GM18868 (cell line): ENCODE measurements around the gene SLC22A23.

Source experiments
- ATAC-seq: cut with Tn5 transposase; IDR thresholded peaks from one replicate; pipeline ENCODE4 v1.9.1; 2021; ENCODE audit warnings: mild to moderate bottlenecking, moderate library complexity; ENCODE audit not compliant: unreplicated experiment

Gene SLC22A23

GRCh38 chr6:3356056-3356823 lies 100.6 kb downstream of the SLC22A23 start:
- peak; percentile 91 for ATAC-seq

GRCh38 chr6:3355358-3356055 lies 101.3 kb downstream of the SLC22A23 start:
- no peak for ATAC-seq

GRCh38 chr6:3355011-3355357 lies 101.9 kb downstream of the SLC22A23 start:
- no peak for ATAC-seq

- no peak for ATAC-seq
These were observed 102.9 kb downstream of the SLC22A23 start for GRCh38 chr6:3353939-3354338.

GRCh38 chr6:3353213-3353903 lies 103.5 kb downstream of the SLC22A23 start:
- no peak for ATAC-seq

- no peak for ATAC-seq
These were observed 104.2 kb downstream of the SLC22A23 start for GRCh38 chr6:3352678-3353077.

GRCh38 chr6:3351829-3352524 lies 104.9 kb downstream of the SLC22A23 start:
- ATAC-seq, result no peak

- ATAC-seq, result no peak
These were observed 105.7 kb downstream of the SLC22A23 start for GRCh38 chr6:3351105-3351676.

GRCh38 chr6:3350252-3350796 lies 106.5 kb downstream of the SLC22A23 start:
- ATAC-seq, result no peak

- ATAC-seq, result no peak
These were observed 107.2 kb downstream of the SLC22A23 start for GRCh38 chr6:3349388-3350251.

GRCh38 chr6:3348821-3349220 lies 108.0 kb downstream of the SLC22A23 start:
- ATAC-seq, result no peak

- no peak for ATAC-seq
These were observed 109.0 kb downstream of the SLC22A23 start for GRCh38 chr6:3347826-3348225.

- no peak for ATAC-seq
These were observed 109.6 kb downstream of the SLC22A23 start for GRCh38 chr6:3347247-3347646.

- no peak for ATAC-seq
These were observed 110.4 kb downstream of the SLC22A23 start for GRCh38 chr6:3346476-3346875.

- ATAC-seq, result no peak
These were observed 111.0 kb downstream of the SLC22A23 start for GRCh38 chr6:3345836-3346235.

GRCh38 chr6:3343089-3343883 lies 113.6 kb downstream of the SLC22A23 start:
- ATAC-seq, result no peak

GRCh38 chr6:3341467-3341866 lies 115.4 kb downstream of the SLC22A23 start:
- no peak for ATAC-seq

GRCh38 chr6:3340894-3341293 lies 116.0 kb downstream of the SLC22A23 start:
- ATAC-seq, result no peak

- ATAC-seq, result no peak
These were observed 116.5 kb downstream of the SLC22A23 start for GRCh38 chr6:3340358-3340802.
